ENCODE data around the gene VTA1. TPM values are rescaled to one million over a fixed set of nuclear protein-coding genes. Genes with fewer than 3 reads are reported as not detected.

VTA1 gene
- total and polyA plus RNA-seq, 11 donors = 14.3 to 56.6 (median 41.0) TPM

GRCh38 chr6:142178129-142178528 lies 31.1 kb downstream of the VTA1 start:
- no peak for DNase-seq
- H3K4me3 ChIP-seq = no peak overlapping the region

GRCh38 chr6:142182004-142182403 lies 34.9 kb downstream of the VTA1 start:
- Histone ChIP-seq H3K36me3 (peaks cover 0 to 17% (median 6%) of the 10 kb centered on the region in 9 donors), H3K9me3 (peaks cover 0 to 21% (median 7%) of the 10 kb centered on the region in 12 donors), H3K27me3 (no peaks in the 10 kb centered on the region), H3K4me1 (peaks cover 0 to 14% (median 3%) of the 10 kb centered on the region in 12 donors), H3K27ac (no peak overlapping the region), H3K4me3 (no peak overlapping the region)
- no peak for ATAC-seq
- DNase-seq = no peak
- intact Hi-C loops (cut with DNase I) = no loop called here
- no peak for TF ChIP-seq CTCF (IDR thresholded peaks at IDR 0.05)
- TF ChIP-seq POLR2A (IDR thresholded peaks at IDR 0.05) = no peak

More at GRCh38 chr6:142178129-142178528, 31.1 kb downstream of the VTA1 start:
- Histone ChIP-seq H3K4me1 (peaks cover 0 to 4% (median 0%) of the 10 kb centered on the region in 12 donors), H3K27me3 (no peaks in the 10 kb centered on the region), H3K36me3 (peaks cover 0 to 45% (median 23%) of the 10 kb centered on the region in 9 donors), H3K9me3 (peaks cover 0 to 25% (median 7%) of the 10 kb centered on the region in 12 donors), H3K27ac (no peak overlapping the region)
- no peak for ATAC-seq
- intact Hi-C loops (cut with DNase I) = no loop called here
- no peak for TF ChIP-seq CTCF (IDR thresholded peaks at IDR 0.05)
- TF ChIP-seq POLR2A (IDR thresholded peaks at IDR 0.05) = no peak

- WGBS, 4 donors = 94 to 97% (median 96%) methylated on average over 1 of the region's 1 CpG
These were observed 36.3 kb downstream of the VTA1 start for GRCh38 chr6:142183351-142183750.

GRCh38 chr6:142184307-142184706 lies 37.2 kb downstream of the VTA1 start:
- no peak for TF ChIP-seq POLR2A (IDR thresholded peaks at IDR 0.05)
- no peak for TF ChIP-seq CTCF (IDR thresholded peaks at IDR 0.05)
- Histone ChIP-seq H3K9me3 (no peaks in the 10 kb centered on the region), H3K36me3 (peaks cover 0 to 5% (median under 1%) of the 10 kb centered on the region in 9 donors), H3K27ac (no peak overlapping the region), H3K27me3 (no peaks in the 10 kb centered on the region), H3K4me3 (no peak overlapping the region), H3K4me1 (peaks cover 0 to 19% (median 9%) of the 10 kb centered on the region in 12 donors)
- intact Hi-C loops (cut with DNase I) = no loop called here
- 90 to 93% (median 92%) methylated on average over 2 of the region's 2 CpGs for WGBS, 4 donors
- no peak for ATAC-seq
- DNase-seq = no peak

More at GRCh38 chr6:142183351-142183750, 36.3 kb downstream of the VTA1 start:
- peaks cover 0 to 19% (median 9%) of the 10 kb centered on the region in 12 donors for H3K4me1 ChIP-seq
- ATAC-seq = no peak
- H3K27ac ChIP-seq = no peak overlapping the region
- no peak for DNase-seq
- H3K9me3 ChIP-seq = peaks cover 0 to 8% (median 1%) of the 10 kb centered on the region in 12 donors
- no peaks in the 10 kb centered on the region for H3K27me3 ChIP-seq
- TF ChIP-seq CTCF (IDR thresholded peaks at IDR 0.05) (no peak), POLR2A (IDR thresholded peaks at IDR 0.05) (no peak)
- H3K4me3 ChIP-seq = no peak overlapping the region
- intact Hi-C loops (cut with DNase I) = no loop called here
- peaks cover 0 to 4% (median 0%) of the 10 kb centered on the region in 9 donors for H3K36me3 ChIP-seq
